Ovary (tissue), 9 donors: Measurements from ENCODE around the gene AGBL4. TPM values are rescaled to one million over a fixed set of nuclear protein-coding genes. Genes with fewer than 3 reads are reported as not detected.

Experiments
- DNase-seq, 5 donors: peaks; one replicate each; pipeline ENCODE4 v3.0.0-alpha.2; 2019 to 2020
- H3K27ac ChIP-seq, 2 donors: fragments of 200-600 bp; one replicate each; pipeline versions ENCODE4 v1.5.1 to v1.8.0; 2019 to 2022
- H3K27me3 ChIP-seq: fragments of 200-600 bp; one replicate; pipeline ENCODE4 v1.8.0; 2022
- H3K36me3 ChIP-seq: fragments of 200-600 bp; sonication (generic); one replicate; pipeline ENCODE4 v1.5.1; 2019
- H3K4me1 ChIP-seq: one replicate; pipeline ENCODE4 v1.8.1; 2013; ENCODE audit warnings: mild to moderate bottlenecking, moderate library complexity; ENCODE audit not compliant: insufficient read depth
- H3K4me3 ChIP-seq: fragments of 200-600 bp; sonication (generic); one replicate; pipeline ENCODE4 v1.5.1; 2017
- H3K9me3 ChIP-seq, 2 donors: fragments of 200-600 bp in 1 of 2; sonication (generic) in 1 of 2; one replicate each; pipeline versions ENCODE4 v1.5.1 to v1.8.1; 2013 to 2019; ENCODE audit warnings: mild to moderate bottlenecking in 1 of 2, moderate library complexity in 1 of 2
- EP300 ChIP-seq: sonication (generic); formaldehyde crosslinking; IDR thresholded peaks from one replicate; pipeline ENCODE4 v1.6.1; 2017; ENCODE audit warnings: antibody characterized with exemption
- POLR2A ChIP-seq: fragments of 450-650 bp; IDR thresholded peaks from one replicate; pipeline ENCODE4 v1.6.1; 2017; ENCODE audit warnings: antibody characterized with exemption, mild to moderate bottlenecking, moderate library complexity
- WGBS, 3 donors: extraction: QIAGEN DNeasy Blood & Tissue Kit in 1 of 3; methylation state at CpG; one replicate each; pipeline versions ENCODE4 v1.1.5 to v1.1.7; 2013 to 2017; 5-methylcytosine and 5-hydroxymethylcytosine counted together
- intact Hi-C, 4 donors: fragments of 100-400 bp; cut with DNase I; formaldehyde crosslinking; loops; one replicate each; pipeline versions ENCODE4 v1.11.0 to v1.15.1; 2022 to 2023
- polyA plus RNA-seq, 2 donors: library from polyadenylated mRNA; stranded (reverse); fragments of 200-250 nt in 1 of 2; fragments of 350-450 nt in 1 of 2; fragmentation: Illumina TruSeq in 1 of 2; extraction: RNeasy Lipid Tissue Mini Kit (QIAGEN cat#74804) in 1 of 2; gene quantifications; one replicate each; pipeline ENCODE4 v1.2.3, GENCODE V29; 2013 to 2014
- total RNA-seq, 7 donors: library from RNA; depleted of rRNA in 2 of 7; stranded (reverse); fragments of >200 nt in 2 of 7; fragmentation: NEBNext Ultra II Directional in 3 of 7; extraction: Animal tissue kit (Norgen Biotek cat#: 25700) in 3 of 7; gene quantifications; one replicate each; pipeline versions ENCODE4 v1.1.0 to v1.2.4, GENCODE V29; 2016 to 2023
- TF ChIP-seq, protein P1 (sequence below), 3 donors: fragments of 450-650 bp in 2 of 3; fragments of 200-600 bp in 1 of 3; IDR thresholded peaks; one replicate each; pipeline versions ENCODE4 v1.5.1 to v1.8.0; 2016 to 2022; ENCODE audit warnings: antibody characterized with exemption in 3 of 3, mild to moderate bottlenecking in 1 of 3
- donor health status: DM: no; HTN: no; CAD: no; lungs with moderate emphysema.
- donor health status: DM: no; HTN: no; CAD: no.
- donor health status: Bipolar disorder and iron deficiency.
- donor health status: DM: yes; HTN: yes; CAD: no.
- donor health status: DM: no; HTN: no; CAD: no.
- donor health status: DM: yes; HTN: yes; CAD: no.

Gene AGBL4
- total and polyA plus RNA-seq, 9 donors: 0.15 to 6.2 (median 0.64) TPM

DNA sequence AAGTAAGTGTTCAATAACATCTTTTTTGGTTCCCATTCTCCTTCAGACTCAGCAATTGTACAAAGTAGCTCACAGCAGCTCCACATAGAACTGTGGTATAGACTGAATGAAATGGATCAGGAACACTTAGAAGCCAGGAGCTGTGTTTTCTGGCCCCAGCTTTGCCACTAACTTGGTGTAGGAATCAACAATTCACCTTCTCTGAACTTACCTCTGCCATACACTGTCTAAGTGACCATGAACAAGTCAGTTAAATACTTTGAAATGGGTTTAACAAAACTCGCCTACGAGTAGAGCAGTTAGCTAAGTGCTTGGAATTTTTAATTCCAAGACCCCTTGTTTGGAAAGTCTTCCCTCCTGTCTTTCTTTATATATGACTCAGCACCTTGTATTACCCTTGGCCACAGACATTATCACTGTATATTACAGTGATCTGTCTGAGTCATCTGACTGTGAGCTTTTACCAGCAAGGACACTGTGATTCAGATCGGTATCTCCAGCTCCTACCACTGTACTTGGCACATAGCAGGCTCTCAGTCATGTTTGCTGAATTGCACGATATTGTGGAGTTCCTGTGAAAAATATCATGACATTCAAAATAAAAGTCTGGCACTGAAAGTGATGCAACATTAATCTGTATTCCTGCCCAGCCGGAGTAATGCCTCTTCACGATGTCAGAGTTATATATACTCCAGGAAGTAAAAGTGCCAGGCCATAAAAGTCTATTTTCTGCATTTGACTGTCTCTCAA is 1145.4 kb downstream of the AGBL4 start:
- Histone ChIP-seq H3K27ac (no peak overlapping the region), H3K9me3 (no peaks in the 10 kb centered on the region), H3K4me3 (no peak overlapping the region), H3K4me1 (no peaks in the 10 kb centered on the region), H3K36me3 (no peaks in the 10 kb centered on the region), H3K27me3 (no peaks in the 10 kb centered on the region)
- DNase-seq: no peak
- intact Hi-C loops: no loop called here
- 47 to 53% (median 50%) methylated on average over 6 of the region's 6 CpGs for WGBS, 3 donors
- TF ChIP-seq POLR2A: no peak
- TF ChIP-seq, protein P1, sequence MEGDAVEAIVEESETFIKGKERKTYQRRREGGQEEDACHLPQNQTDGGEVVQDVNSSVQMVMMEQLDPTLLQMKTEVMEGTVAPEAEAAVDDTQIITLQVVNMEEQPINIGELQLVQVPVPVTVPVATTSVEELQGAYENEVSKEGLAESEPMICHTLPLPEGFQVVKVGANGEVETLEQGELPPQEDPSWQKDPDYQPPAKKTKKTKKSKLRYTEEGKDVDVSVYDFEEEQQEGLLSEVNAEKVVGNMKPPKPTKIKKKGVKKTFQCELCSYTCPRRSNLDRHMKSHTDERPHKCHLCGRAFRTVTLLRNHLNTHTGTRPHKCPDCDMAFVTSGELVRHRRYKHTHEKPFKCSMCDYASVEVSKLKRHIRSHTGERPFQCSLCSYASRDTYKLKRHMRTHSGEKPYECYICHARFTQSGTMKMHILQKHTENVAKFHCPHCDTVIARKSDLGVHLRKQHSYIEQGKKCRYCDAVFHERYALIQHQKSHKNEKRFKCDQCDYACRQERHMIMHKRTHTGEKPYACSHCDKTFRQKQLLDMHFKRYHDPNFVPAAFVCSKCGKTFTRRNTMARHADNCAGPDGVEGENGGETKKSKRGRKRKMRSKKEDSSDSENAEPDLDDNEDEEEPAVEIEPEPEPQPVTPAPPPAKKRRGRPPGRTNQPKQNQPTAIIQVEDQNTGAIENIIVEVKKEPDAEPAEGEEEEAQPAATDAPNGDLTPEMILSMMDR (IDR thresholded peaks at IDR 0.05): no peak
- TF ChIP-seq EP300: no peak

DNA sequence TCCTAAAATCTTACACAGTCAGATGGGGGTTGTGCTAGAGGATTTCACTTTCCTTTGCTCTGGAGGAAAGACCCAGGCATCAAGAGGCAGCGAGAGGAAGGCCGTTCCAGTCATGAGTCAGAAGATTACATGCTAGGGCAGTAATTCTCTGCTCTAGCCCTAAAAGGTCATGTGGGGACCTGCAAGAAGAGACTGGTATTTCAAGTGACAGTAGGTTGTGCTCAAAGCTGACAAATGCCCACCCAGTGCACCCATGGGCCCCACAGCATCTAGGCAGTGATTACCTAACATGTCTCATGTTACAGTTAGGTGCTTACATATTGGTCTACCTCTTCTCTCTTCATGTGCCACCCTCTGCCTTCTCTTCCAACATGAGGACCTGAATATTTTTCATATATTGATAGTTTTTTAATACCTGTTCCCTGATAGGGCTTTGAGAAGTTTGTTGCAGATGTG is 1147.4 kb downstream of the AGBL4 start:
- no peak overlapping the region for H3K27ac ChIP-seq
- H3K4me1 ChIP-seq: no peaks in the 10 kb centered on the region
- no peak overlapping the region for H3K4me3 ChIP-seq
- no peaks in the 10 kb centered on the region for H3K9me3 ChIP-seq
- WGBS, 3 donors: 45 to 67% (median 61%) methylated on average over 2 of the region's 2 CpGs
- no peak for DNase-seq
- TF ChIP-seq, protein P1 (IDR thresholded peaks at IDR 0.05): no peak
- no peak for TF ChIP-seq POLR2A
- TF ChIP-seq EP300: no peak
- no peaks in the 10 kb centered on the region for H3K27me3 ChIP-seq
- intact Hi-C loops: no loop called here
- no peaks in the 10 kb centered on the region for H3K36me3 ChIP-seq

DNA sequence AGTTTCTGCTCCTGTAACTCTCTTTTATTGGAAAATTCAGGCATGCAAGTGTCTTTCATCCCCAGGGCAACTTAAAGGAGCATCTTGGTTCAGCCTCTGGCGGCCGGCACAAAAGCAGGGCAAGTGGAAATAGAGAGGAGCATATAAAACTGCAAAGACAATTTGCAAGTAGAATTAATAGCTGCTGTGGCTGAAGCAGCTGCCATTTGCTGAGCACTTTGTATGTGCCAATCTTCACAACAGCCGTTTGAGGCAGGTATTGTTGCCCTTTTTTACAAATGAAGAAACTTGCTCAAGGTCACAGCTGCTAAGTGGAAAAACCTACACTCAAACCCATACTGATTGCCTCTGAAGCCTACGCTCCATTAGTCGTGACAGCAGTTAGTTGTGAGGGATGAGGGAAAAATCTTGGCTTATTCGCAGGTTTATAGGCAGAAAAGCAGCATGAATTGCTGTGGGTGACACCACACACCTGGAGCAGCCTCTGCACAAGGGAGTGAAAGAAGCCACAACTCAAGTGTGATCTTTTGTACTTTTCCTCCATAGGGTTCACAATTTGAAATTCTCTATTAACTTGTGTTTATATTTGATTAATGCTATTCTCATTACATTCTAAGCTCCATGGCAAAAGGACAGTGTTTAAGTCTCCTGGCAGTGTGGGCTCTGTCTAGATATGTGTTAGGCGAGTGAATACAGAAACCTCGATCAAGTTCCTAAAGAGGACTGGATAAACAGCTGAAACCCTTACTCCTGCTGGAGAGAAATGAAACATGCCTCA is 1148.0 kb downstream of the AGBL4 start:
- intact Hi-C loops: no loop called here
- no peak overlapping the region for H3K27ac ChIP-seq
- DNase-seq: no peak
- no peaks in the 10 kb centered on the region for H3K4me1 ChIP-seq
- H3K36me3 ChIP-seq: no peaks in the 10 kb centered on the region
- no peaks in the 10 kb centered on the region for H3K27me3 ChIP-seq
- H3K9me3 ChIP-seq: no peaks in the 10 kb centered on the region
- 30 to 39% (median 38%) methylated on average over 8 of the region's 8 CpGs for WGBS, 3 donors
- no peak for TF ChIP-seq POLR2A
- TF ChIP-seq EP300: no peak
- TF ChIP-seq, protein P1 (IDR thresholded peaks at IDR 0.05): no peak
- no peak overlapping the region for H3K4me3 ChIP-seq

DNA sequence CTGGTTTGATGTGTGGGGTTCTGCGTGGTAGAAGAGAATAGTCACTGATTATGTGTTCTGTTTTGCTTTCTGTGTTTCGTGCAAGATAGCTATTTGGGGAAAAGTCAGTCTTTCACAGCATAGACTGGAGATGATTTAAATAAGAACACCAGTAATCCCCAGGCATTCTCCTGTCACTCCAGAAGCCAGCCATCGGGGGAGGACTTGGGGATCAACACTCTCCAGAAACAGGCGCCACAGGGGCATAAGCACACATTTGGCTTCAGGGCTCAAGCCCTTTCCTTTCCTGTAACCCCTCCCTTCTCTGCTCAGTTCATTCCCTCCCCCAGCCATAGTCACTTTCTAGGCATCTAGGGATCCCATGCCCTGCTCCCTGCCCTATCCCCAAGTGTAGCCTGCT is 1149.8 kb downstream of the AGBL4 start:
- whole genome bisulfite sequencing, 3 donors: 73 to 80% (median 79%) methylated on average over 4 of the region's 4 CpGs
- no peaks in the 10 kb centered on the region for H3K36me3 ChIP-seq
- H3K27ac ChIP-seq: no peak overlapping the region
- no peaks in the 10 kb centered on the region for H3K4me1 ChIP-seq
- DNase-seq: no peak
- no peaks in the 10 kb centered on the region for H3K9me3 ChIP-seq
- intact Hi-C loops: no loop called here
- no peak overlapping the region for H3K4me3 ChIP-seq
- H3K27me3 ChIP-seq: no peaks in the 10 kb centered on the region
- no peak for TF ChIP-seq POLR2A
- TF ChIP-seq, protein P1 (IDR thresholded peaks at IDR 0.05): no peak
- no peak for TF ChIP-seq EP300
